HL-60/S4 treated with retinoic acid at 250 ng/mL for 4 days and 3 days (cell line): ENCODE results near the gene CTRB1.

ENCODE experiments used
- in situ Hi-C: fragments of 300-500 bp; cut with MboI; formaldehyde crosslinking; loops from 2 replicates; pipeline ENCODE4 v1.7.0; 2022; ENCODE audit warnings: low sequenced_read_pairs

Gene CTRB1

DNA sequence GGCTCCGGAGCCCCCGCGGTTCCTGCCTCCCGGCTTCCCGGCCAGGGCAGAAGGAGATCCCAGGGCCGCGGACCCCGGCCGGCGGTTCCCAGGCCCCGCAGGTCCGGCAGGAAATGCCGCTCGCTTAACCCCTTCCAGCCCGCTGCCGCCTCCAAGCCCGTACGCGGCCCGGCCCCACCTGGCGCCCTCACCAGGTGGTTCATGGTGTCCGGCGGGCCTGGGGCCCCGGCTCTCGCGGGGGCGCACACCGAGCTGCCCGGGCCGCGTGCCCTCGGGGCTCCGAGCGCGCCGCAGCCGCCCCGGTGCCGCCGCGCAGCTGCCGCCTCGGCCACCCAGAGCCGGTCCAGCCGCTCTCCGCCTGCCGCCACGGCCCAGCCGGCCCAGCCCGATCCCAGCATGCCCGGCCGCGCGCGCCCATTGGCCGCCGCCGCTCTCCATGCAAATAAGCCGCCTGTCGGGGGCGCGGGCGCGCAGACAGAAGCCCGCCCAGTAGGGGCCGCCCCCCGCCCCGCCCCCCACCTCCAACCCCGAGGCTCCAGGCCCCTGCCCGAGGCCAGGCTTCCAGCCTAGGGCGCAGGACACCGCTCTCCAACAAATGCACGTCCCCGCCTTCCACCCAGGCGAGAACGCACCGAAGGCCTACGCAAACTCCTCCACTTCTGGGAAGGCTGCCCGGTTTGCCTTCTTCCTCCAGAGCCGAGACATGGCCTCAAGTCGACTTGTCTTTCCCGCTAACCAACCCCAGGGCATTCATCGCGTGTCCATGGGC is 32.7 kb downstream of the CTRB1 start, which contains the start of gene BCAR1:
TSS of gene BCAR1 (minus strand) at position 345 of the 769 bp plus-strand sequence. CDS start at position 203, 142 bp downstream.
- in situ Hi-C loops, result no loop called here

GRCh38 chr16:75252049-75252864 is 33.5 kb downstream of the CTRB1 start:
- in situ Hi-C loops, result no loop called here

DNA sequence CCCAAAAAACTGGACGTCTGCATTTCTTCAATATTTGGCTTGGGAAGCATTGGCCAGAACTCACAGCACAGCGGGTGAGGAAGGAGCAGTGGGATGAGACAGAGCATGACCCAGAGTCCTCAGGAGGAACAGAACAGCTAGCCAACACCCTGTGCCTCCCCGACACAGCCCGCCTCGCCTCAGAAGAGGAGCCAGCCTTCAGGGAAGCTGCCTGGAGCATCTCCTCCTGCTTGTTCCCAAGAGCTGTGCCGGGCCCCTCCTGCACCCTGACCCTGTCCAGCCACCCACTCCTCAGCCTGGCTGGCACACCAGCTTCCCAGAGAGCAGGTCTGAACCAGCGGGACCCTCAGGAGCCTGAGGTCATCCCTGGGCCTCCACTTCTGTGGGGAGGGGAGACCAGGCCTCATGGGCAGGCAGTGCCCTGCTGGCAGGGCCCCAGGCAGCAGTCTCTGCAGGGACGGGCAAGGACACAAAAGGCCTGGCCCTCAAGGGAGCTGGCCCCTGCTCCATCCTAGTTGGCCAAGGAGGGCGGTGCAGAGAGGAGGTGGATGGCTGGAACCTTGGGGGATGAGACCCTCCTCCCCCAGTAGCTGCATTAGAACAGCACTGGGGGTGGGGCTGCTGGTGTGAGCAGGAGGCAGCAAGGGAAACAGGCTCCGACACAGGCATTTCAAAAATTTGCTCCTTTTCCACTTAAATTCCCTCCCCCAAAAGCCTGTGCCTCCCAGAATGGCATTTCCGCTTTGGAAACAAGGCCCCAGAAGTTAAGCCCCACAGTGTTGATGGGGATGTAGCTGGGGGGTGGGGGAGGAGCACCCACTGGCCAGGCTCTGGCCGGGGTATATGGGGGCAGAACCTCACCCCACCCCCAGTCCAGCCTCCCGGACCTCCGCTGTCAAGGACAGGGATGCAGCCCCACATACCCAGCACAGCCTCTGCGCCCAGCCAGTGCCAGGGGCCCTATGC is 34.4 kb downstream of the CTRB1 start:
- in situ Hi-C loops, result no loop called here

GRCh38 chr16:75254359-75254837 is 35.6 kb downstream of the CTRB1 start:
- in situ Hi-C loops, result no loop called here

DNA sequence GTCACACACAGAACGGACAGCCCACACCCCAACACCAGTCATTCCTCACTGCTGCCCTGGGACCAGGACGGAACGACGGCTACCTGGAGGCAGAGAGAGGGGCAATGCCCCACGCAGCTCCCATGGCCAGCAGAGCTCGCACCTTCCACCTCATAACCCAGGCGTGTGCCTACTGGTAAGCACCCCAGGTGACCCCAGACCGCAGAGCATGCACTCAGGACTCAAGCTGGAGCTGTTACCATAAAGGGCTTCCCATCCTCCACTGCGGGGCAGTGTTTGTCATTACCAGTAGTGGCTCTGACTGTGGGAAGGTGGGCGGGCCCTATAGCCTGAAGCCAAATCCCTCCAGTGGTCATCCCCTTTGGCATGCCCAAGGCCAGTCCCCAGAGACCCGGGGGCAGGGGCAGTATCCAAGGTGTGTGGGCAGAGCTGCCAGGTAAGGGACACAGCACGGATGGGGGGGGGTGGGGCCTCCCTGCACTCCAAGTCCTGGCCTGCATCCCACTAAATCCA is 37.3 kb downstream of the CTRB1 start:
- in situ Hi-C loops, result no loop called here

DNA sequence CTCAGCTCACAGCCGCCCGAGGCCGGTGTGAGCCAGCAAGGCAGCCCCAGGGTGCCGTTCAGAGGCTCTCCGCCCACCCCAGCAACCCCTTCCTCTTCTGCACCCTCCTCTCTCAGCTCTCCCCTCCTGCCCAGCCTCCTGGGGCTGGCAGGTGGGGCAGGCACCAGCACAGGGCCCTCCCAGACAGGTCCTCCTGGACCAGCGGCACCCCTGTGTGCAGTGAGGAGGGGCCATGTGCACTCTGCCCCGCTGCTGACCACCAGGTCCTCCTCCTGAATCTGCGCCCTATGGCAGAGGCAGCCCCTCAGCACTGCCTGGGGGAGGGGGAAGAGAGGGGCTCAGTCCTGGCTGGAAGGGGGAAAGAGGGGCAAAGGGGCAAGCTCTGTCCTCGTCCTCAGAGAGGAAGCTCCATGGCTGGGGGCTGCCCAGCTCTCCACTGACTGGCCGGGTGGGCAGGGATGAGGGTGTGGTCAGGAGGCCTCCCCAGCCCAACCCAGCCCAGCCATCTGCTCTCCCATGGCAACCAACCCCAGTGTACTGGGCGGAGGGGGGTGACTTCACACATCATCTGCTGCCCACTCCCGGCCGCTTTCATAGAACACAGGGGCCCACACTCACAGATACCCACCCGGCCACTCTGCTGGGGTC is 38.0 kb downstream of the CTRB1 start:
- in situ Hi-C loops, result no loop called here

DNA sequence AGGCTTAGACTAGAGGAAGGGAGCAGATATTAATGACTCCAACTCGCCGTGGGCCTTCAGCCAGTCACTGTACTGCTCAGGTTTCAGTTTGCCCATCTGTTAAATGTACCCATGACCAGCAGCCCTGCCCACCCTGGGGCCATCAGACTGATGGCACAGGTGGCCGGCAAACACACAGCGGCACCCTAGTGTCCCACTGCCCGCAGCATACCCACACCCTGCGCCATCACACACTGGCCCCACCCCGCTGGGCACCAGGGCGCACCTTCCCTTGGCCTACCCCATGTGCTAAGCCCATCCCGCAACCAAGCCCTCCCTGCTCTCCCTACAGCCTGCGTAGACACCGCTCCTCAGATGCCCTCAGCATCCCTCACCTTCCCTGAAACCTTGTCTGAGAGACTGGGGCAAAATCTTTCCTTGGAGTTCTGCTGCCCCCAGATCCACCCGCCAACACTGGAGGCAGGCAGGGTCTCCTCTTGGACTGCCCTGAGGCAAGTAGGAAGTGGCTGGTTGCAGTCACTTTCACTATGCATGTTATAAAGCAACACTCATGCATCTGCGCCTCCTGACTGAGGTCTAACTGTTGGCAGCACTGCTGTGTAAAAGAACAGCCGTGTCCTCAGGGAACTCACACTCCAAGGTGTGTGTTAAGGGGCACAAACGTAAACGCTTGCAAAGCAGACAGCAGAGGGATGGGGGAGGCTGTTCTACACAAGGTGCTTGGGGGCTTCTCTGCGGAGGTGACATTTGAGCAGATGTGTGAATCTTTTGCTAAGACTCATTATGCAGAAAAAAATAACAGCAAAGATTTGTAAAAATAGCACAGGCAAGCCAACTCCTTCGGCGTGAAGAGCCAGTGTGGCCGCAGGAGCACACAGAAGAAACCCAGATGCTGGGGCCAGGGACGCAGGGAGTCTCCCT is 39.4 kb downstream of the CTRB1 start:
- in situ Hi-C loops, result no loop called here

DNA sequence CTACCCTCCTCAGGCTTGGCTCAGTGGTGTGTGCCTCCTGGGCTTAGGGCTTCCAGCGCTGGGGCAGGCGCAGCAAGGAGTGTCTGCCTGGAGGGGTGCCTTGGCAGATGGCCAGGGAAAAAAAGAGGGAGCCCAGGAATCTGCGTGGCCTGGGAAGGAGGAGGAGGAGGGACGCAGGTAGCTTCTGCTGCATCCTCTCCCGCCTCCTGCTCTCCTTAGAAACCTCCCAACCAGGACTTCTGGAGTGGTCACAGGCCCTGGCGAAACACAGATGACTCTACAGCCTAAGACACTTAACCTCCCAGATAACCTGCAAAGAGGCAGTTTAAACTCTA is 40.0 kb downstream of the CTRB1 start:
- in situ Hi-C loops, result no loop called here

DNA sequence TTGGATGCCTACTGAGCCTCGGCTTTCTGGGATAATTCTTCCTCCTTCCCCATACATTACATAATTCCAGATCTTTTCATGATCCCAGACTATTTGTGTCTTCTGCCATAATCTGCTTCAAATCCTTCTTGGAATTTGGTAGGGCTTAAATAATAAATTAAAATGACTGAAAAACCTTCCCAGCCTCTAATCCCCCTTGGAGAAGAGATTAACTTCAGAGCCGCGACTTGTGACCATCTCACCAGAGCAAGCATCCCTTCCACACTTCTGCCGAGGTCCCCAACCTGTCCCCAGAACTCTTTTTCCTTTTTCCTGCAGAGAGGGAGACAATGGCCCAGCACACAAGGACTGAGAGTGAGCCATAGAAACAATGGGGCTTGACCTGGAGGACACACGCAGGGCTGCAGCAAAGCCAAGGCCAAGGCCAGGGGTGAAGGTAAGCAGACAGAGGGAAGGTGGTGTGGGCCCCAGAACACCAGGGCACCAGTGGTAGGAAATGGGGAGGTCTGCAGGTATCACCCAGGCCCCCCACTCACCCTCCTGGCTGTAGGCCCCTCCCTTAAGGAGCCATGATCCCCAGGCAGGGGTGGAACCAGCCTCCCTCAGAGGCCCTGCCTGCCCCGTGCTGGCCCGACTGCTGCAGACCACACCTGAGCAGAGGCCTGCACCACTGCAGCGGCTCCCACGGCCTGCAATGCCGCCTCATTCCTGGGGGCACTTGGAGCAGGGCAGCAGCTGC is 42.2 kb downstream of the CTRB1 start:
- in situ Hi-C loops, result no loop called here

GRCh38 chr16:75261590-75262078 is 42.8 kb downstream of the CTRB1 start:
- in situ Hi-C loops, result no loop called here

DNA sequence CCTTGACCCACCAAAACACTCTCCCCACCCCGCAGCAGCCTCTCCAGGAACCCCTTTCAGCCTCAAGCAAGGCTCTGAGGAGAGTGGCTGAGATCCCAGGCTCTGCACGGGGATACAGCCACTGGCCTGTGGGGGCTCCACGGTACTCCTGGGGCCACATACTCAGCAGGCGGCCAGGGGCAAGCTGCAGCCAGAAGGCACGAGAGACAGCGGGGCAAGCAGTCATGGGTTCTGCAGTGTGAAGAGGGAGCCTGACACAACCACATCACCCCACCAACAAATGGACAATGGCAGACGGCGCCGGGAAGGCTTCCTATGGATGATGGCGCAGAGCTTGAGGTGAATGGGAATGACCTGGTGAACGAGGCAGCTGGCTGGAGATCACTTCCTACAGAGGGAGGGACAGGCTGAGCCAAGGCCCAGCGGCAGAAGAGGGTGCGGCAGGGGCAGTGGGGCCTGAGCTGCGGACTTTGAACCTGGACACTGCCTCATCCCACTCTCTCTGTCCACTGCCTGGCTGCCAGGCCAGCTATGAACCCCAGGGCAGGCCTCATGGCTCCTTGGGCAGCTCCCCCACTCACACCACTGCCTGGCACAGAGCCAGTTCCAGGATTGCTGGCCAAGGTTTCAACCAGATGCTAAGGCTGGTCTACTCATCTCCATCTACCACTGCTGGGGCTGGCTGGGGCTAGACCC is 43.5 kb downstream of the CTRB1 start:
- in situ Hi-C loops, result no loop called here

DNA sequence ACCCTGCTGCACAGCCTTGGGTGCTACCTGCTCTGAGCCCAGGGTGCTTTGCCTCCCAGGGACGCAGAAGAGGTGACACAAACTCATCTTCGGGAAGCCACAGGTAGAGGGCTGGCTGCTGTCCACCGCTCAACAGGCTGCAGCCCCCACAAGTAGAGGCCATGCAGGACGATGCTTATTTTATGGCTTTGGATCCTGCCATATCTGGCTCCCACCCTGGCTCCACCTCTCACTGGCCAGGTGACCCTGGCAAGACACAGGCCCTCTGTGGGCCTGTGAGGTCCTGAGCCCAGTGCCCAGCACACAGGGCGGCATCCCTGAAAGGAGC is 44.0 kb downstream of the CTRB1 start:
- in situ Hi-C loops, result no loop called here

GRCh38 chr16:75263291-75263962 is 44.6 kb downstream of the CTRB1 start:
- in situ Hi-C loops, result no loop called here

GRCh38 chr16:75263963-75264445 is 45.2 kb downstream of the CTRB1 start:
- in situ Hi-C loops, result no loop called here

DNA sequence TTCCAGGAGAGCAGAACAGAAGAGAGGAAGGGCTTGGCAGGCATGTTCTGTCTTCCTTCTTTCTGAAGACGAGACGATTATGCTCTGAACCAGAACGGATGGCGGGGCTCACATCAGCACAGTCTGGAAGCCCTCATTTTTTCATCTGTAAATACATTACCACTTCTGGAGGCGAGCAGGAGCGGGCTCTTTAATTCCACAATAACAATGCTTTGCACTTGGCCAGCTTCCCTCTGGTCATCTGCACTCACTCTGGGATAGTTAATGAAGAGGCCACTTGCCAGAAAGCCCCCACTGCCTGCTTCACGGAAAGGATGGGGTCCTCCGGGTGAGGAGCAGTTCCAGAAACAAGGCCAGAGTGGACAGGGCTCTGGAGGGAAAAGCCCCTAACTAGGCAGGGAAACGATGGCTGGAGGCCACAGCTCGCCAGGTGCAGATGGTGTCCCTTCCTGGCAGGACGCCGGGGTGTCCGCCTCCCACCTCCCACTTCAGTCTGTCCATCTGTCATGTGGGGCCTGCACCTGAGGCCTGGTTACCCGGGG is 45.7 kb downstream of the CTRB1 start:
- in situ Hi-C loops, result no loop called here

DNA sequence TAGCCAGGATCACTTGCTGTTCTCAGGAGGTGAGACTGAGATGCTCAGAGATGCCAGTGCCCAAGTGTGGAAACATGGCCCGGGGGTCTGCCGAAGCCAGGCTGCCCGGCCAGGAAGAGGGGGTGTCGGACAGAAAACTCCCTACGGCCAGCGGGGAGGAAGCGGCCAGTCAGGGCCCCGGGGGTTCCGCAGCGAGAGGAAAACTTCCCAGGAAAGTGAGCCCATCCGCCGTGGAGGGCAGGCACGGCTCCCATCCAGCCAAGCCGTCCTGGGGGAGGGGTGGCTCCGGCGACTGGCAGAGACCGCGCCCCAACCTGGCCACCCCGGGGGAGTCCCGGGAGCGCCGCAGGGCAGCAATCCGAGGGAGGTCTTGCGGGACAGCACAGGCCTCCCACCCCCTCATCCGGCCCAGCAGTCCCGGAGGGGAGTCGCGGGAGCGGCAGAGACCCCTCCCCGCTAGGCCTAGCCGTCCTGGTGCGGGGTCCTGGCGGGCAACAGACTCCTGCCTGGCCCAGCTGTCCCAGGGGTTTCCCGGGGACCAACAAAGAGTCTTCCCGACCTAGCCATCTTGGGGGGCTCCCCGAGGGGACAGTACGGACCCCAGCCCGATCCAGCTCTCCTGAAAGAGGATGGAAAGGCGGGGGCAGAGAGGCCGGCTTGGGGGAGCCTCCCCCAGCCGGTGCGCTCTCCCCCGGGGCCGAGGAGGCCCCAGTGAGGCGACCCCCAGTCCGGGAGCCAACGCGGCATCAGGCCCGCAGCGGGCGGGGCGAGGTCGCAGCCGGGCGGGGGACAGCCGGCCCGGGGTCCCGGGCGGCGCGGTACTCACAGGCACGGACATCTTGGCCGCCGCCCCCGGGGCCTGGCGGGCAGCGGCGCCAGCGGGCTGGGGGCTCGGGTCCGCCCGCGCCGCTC is 46.5 kb downstream of the CTRB1 start:
- in situ Hi-C loops, result no loop called here
